ENCODE data around the gene DZIP3.

- TF ChIP-seq SUZ12 (IDR thresholded peaks at IDR 0.05; ENCODE audit: unreplicated experiment) (no peak), EP300 (IDR thresholded peaks at IDR 0.05; ENCODE audit: borderline replicate concordance in 1 of 2, control insufficient read depth in 1 of 2, low read depth in 2 of 2, low read length in 2 of 2) (no peak), ZNF24 (IDR thresholded peaks at IDR 0.05) (no peak), JUNB (IDR thresholded peaks at IDR 0.05) (0 out of 2 replicates have a peak, but pooled peaks have one; percentile 19), BCL3 (IDR thresholded peaks at IDR 0.05; ENCODE audit: borderline replicate concordance, insufficient read depth, low read depth, low read length, poor library complexity, severe bottlenecking) (no peak), POLR2A (IDR thresholded peaks at IDR 0.05; ENCODE audit: low read depth, low read length) (no peak), CTCF (IDR thresholded peaks at IDR 0.05 in 2 of 3, conservative IDR thresholded peaks at IDR 0.05 in 1 of 3; ENCODE audit: control insufficient read depth in 2 of 3, extremely low read depth in 1 of 3, insufficient read depth in 1 of 3, low read depth in 3 of 3, low read length in 3 of 3) (peak; percentile 28 to 57 (median 30); a peak in 4 of 6 replicates)
- TF ChIP-seq, protein P1, sequence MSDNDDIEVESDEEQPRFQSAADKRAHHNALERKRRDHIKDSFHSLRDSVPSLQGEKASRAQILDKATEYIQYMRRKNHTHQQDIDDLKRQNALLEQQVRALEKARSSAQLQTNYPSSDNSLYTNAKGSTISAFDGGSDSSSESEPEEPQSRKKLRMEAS (IDR thresholded peaks at IDR 0.05; ENCODE audit: low read depth, low read length) = no peak
- TF ChIP-seq, protein P2, sequence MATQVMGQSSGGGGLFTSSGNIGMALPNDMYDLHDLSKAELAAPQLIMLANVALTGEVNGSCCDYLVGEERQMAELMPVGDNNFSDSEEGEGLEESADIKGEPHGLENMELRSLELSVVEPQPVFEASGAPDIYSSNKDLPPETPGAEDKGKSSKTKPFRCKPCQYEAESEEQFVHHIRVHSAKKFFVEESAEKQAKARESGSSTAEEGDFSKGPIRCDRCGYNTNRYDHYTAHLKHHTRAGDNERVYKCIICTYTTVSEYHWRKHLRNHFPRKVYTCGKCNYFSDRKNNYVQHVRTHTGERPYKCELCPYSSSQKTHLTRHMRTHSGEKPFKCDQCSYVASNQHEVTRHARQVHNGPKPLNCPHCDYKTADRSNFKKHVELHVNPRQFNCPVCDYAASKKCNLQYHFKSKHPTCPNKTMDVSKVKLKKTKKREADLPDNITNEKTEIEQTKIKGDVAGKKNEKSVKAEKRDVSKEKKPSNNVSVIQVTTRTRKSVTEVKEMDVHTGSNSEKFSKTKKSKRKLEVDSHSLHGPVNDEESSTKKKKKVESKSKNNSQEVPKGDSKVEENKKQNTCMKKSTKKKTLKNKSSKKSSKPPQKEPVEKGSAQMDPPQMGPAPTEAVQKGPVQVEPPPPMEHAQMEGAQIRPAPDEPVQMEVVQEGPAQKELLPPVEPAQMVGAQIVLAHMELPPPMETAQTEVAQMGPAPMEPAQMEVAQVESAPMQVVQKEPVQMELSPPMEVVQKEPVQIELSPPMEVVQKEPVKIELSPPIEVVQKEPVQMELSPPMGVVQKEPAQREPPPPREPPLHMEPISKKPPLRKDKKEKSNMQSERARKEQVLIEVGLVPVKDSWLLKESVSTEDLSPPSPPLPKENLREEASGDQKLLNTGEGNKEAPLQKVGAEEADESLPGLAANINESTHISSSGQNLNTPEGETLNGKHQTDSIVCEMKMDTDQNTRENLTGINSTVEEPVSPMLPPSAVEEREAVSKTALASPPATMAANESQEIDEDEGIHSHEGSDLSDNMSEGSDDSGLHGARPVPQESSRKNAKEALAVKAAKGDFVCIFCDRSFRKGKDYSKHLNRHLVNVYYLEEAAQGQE (IDR thresholded peaks at IDR 0.05; ENCODE audit: low read depth, low read length) = no peak
Measured at GRCh38 chr3:108552267-108553159, 37.0 kb upstream of the DZIP3 start.
